GM23338 (cell line): ENCODE measurements around the gene CLDN9. TPM values are rescaled to one million over a fixed set of nuclear protein-coding genes. Genes with fewer than 3 reads are reported as not detected.

Source experiments
- ATAC-seq: fragments of 200-7000 bp; cut with Tn5 transposase; 3 replicates; pipeline ENCODE4 v1.9.1; 2020
- DNase-seq: peaks from one replicate; pipeline ENCODE4 v3.0.0-alpha.2; 2015; ENCODE audit warnings: low spot score
- H2AFZ ChIP-seq: fragments of 200-600 bp; sonication (generic); 2 replicates; pipeline ENCODE4 v1.8.0; 2016; ENCODE audit warnings: antibody characterized with exemption, mild to moderate bottlenecking, moderate library complexity
- H3F3A ChIP-seq: fragments of 200-600 bp; sonication (generic); replicated peaks from 2 replicates; pipeline ENCODE4 v1.8.0; 2017; ENCODE audit warnings: antibody characterized with exemption, mixed run types, low read depth
- H3K27ac ChIP-seq: fragments of 200-600 bp; sonication (generic); 2 replicates; pipeline ENCODE4 v1.6.1; 2016; ENCODE audit warnings: low read depth
- H3K27me3 ChIP-seq: fragments of 200-600 bp; sonication (generic); 2 replicates; pipeline ENCODE4 v1.8.0; 2016; ENCODE audit warnings: mild to moderate bottlenecking, mixed run types, moderate library complexity; ENCODE audit not compliant: insufficient read depth
- H3K36me3 ChIP-seq: fragments of 200-600 bp; sonication (generic); 2 replicates; pipeline ENCODE4 v1.8.0; 2016; ENCODE audit warnings: mild to moderate bottlenecking; ENCODE audit not compliant: insufficient read depth
- H3K4me1 ChIP-seq: fragments of 200-600 bp; sonication (generic); 2 replicates; pipeline ENCODE4 v1.8.0; 2016; ENCODE audit warnings: mild to moderate bottlenecking, moderate library complexity; ENCODE audit not compliant: insufficient read depth
- H3K4me2 ChIP-seq: fragments of 200-600 bp; sonication (generic); 2 replicates; pipeline ENCODE4 v1.7.1; 2017; ENCODE audit warnings: mixed run types
- H3K4me3 ChIP-seq: fragments of 200-600 bp; sonication (generic); 2 replicates; pipeline ENCODE4 v1.6.1; 2016; ENCODE audit warnings: mixed run types
- H3K79me2 ChIP-seq: fragments of 200-600 bp; sonication (generic); replicated peaks from 2 replicates; pipeline ENCODE4 v1.8.0; 2017; ENCODE audit warnings: mild to moderate bottlenecking; ENCODE audit not compliant: insufficient read depth
- H3K9me2 ChIP-seq: fragments of 200-600 bp; sonication (generic); 2 replicates; pipeline ENCODE4 v1.8.0; 2017; ENCODE audit not compliant: insufficient read depth
- H4K20me1 ChIP-seq: fragments of 200-600 bp; sonication (generic); replicated peaks from 2 replicates; pipeline ENCODE4 v1.8.0; 2017; ENCODE audit warnings: mild to moderate bottlenecking; ENCODE audit not compliant: insufficient read depth
- H3K27ac Mint-ChIP-seq: 2 replicates; pipeline ENCODE4 v1.8.0; 2020; ENCODE audit warnings: inconsistent platforms, mild to moderate bottlenecking, moderate library complexity, mixed read lengths
- H3K27me3 Mint-ChIP-seq: 3 replicates; pipeline ENCODE4 v1.8.0; 2022; ENCODE audit warnings: low read depth, mild to moderate bottlenecking, moderate library complexity, mixed read lengths, inconsistent platforms; ENCODE audit not compliant: insufficient read depth, poor library complexity
- H3K36me3 Mint-ChIP-seq: 3 replicates; pipeline ENCODE4 v1.8.0; 2021; ENCODE audit warnings: low read depth, mild to moderate bottlenecking, inconsistent platforms, moderate library complexity, mixed read lengths
- H3K4me1 Mint-ChIP-seq: 3 replicates; pipeline ENCODE4 v1.8.0; 2020; ENCODE audit warnings: mild to moderate bottlenecking, inconsistent platforms, mixed read lengths
- H3K4me3 Mint-ChIP-seq: 3 replicates; pipeline ENCODE4 v1.8.0; 2021; ENCODE audit warnings: moderate library complexity, mild to moderate bottlenecking, inconsistent platforms, mixed read lengths
- H3K9me3 Mint-ChIP-seq: 3 replicates; pipeline ENCODE4 v1.8.0; 2020; ENCODE audit warnings: moderate library complexity, mild to moderate bottlenecking, inconsistent platforms, mixed read lengths
- CREB1 ChIP-seq: fragments of 250-450 bp; sonication (Bioruptor Pico); IDR thresholded peaks from 2 replicates; pipeline ENCODE4 v1.5.0; 2020; ENCODE audit warnings: low read depth, mild to moderate bottlenecking, moderate library complexity
- CTCF ChIP-seq, 2 experiments: fragments of 200-600 bp in 1 of 2; sonication (generic) in 1 of 2; conservative IDR thresholded peaks; 2 replicates each; pipeline versions ENCODE4 v1.5.1 to v1.6.1; 2016 to 2017; ENCODE audit warnings: antibody characterized with exemption in 2 of 2, low read depth in 2 of 2, mild to moderate bottlenecking in 2 of 2, moderate library complexity in 1 of 2
- EZH2 ChIP-seq: fragments of 200-600 bp; sonication (generic); IDR thresholded peaks from one replicate; pipeline ENCODE4 v1.8.0; 2017; ENCODE audit warnings: antibody characterized with exemption, mild to moderate bottlenecking, low read depth; ENCODE audit not compliant: unreplicated experiment
- EZH2phosphoT487 ChIP-seq: fragments of 200-600 bp; sonication (generic); IDR thresholded peaks from one replicate; pipeline ENCODE4 v1.8.1; 2018; ENCODE audit warnings: antibody characterized with exemption; ENCODE audit not compliant: unreplicated experiment
- JUNB ChIP-seq: IDR thresholded peaks from one replicate; pipeline ENCODE4 v1.6.1; 2016; ENCODE audit warnings: antibody characterized with exemption; ENCODE audit not compliant: unreplicated experiment
- NANOG ChIP-seq: IDR thresholded peaks from 2 replicates; pipeline ENCODE4 v1.6.1; 2016; ENCODE audit warnings: antibody characterized with exemption, borderline replicate concordance
- POLR2AphosphoS5 ChIP-seq: IDR thresholded peaks from 2 replicates; pipeline ENCODE4 v1.6.1; 2016; ENCODE audit warnings: antibody characterized with exemption, low read depth
- REST ChIP-seq: IDR thresholded peaks from one replicate; pipeline ENCODE4 v1.6.1; 2018; ENCODE audit warnings: antibody characterized with exemption; ENCODE audit not compliant: unreplicated experiment
- STAT1 ChIP-seq: IDR thresholded peaks from one replicate; pipeline ENCODE4 v1.6.1; 2016; ENCODE audit warnings: antibody characterized with exemption; ENCODE audit not compliant: unreplicated experiment
- ZNF331 ChIP-seq: fragments of 250-450 bp; sonication (Bioruptor Pico); IDR thresholded peaks from 2 replicates; pipeline ENCODE4 v1.5.0; 2020; ENCODE audit warnings: low read depth, mild to moderate bottlenecking, moderate library complexity
- polyA plus RNA-seq: library from polyadenylated mRNA; unstranded; fragments of >200 nt; fragmentation: Nextera tagmentation; extraction: Ambion mirVana; gene quantifications from 2 replicates; pipeline ENCODE4 v1.2.1, GENCODE V29; 2016
- total RNA-seq: library from RNA; depleted of rRNA; stranded (reverse); fragments of >200 nt; shearing (Covaris generic); gene quantifications from 2 replicates; pipeline ENCODE4 v1.2.3, GENCODE V29; 2014

Gene CLDN9
- total and polyA plus RNA-seq, 2 experiments from 2014 or later = 1.8 to 3.0 TPM

- no peak for TF ChIP-seq CTCF (conservative IDR thresholded peaks at IDR 0.05; ENCODE audit: low read depth in 2 of 2)
- TF ChIP-seq EZH2phosphoT487 = no peak
- TF ChIP-seq ZNF331 (CRISPR knock-in tag) = no peak
Measured at GRCh38 chr16:2991566-2992261, 21.0 kb upstream of the CLDN9 start (continued).

- no peak overlapping the region for H2AFZ ChIP-seq
- H3K4me1 ChIP-seq = peaks cover 31% of the 10 kb centered on the region
- H3K4me3 ChIP-seq = no peak overlapping the region
- no peaks in the 10 kb centered on the region for H3K79me2 ChIP-seq
- no peak overlapping the region for H3K4me2 ChIP-seq
- H3K27me3 ChIP-seq = no peaks in the 10 kb centered on the region
- no peak overlapping the region for H3K27ac ChIP-seq
- ATAC-seq (no peak), DNase-seq (no peak)
- H3K9me2 ChIP-seq = no peaks in the 10 kb centered on the region
- Mint-ChIP-seq H3K4me3 (no peak overlapping the region), H3K9me3 (no peaks in the 10 kb centered on the region), H3K4me1 (peaks cover 31% of the 10 kb centered on the region), H3K27ac (no peak overlapping the region), H3K27me3 (peaks cover 7% of the 10 kb centered on the region), H3K36me3 (no peaks in the 10 kb centered on the region)
- no peaks in the 10 kb centered on the region for H3K36me3 ChIP-seq
- no peaks in the 10 kb centered on the region for H4K20me1 ChIP-seq
- TF ChIP-seq CREB1 (CRISPR knock-in tag) (no peak), CTCF (conservative IDR thresholded peaks at IDR 0.05; ENCODE audit: low read depth in 2 of 2) (no peak), STAT1 (no peak), EZH2 (no peak), POLR2AphosphoS5 (no peak)
- no peaks in the 10 kb centered on the region for H3F3A ChIP-seq
Measured at GRCh38 chr16:2992383-2993081, 20.2 kb upstream of the CLDN9 start.

- H3K9me2 ChIP-seq = no peaks in the 10 kb centered on the region
- H3K4me1 Mint-ChIP-seq = peaks cover 13% of the 10 kb centered on the region; the same call in 2 of the 3 replicates
- no peak overlapping the region for H2AFZ ChIP-seq
- peaks cover 13% of the 10 kb centered on the region; the same call in 1 of the 2 replicates for H3K4me1 ChIP-seq
- H3K79me2 ChIP-seq = no peaks in the 10 kb centered on the region
- no peak overlapping the region for H3K4me3 ChIP-seq
- H3K27ac Mint-ChIP-seq = no peak overlapping the region
- ATAC-seq (no peak), DNase-seq (no peak)
- H3K27me3 ChIP-seq = no peaks in the 10 kb centered on the region
- no peak overlapping the region for H3K27ac ChIP-seq
- H3K36me3 Mint-ChIP-seq = no peaks in the 10 kb centered on the region
- H3K27me3 Mint-ChIP-seq = peaks cover 7% of the 10 kb centered on the region
- no peaks in the 10 kb centered on the region for H4K20me1 ChIP-seq
- H3K4me2 ChIP-seq = no peak overlapping the region
- no peaks in the 10 kb centered on the region for H3K36me3 ChIP-seq
- no peak overlapping the region for H3K4me3 Mint-ChIP-seq
- H3F3A ChIP-seq = no peaks in the 10 kb centered on the region
- H3K9me3 Mint-ChIP-seq = no peaks in the 10 kb centered on the region
- no peak for TF ChIP-seq CREB1 (CRISPR knock-in tag)
- no peak for TF ChIP-seq ZNF331 (CRISPR knock-in tag)
- TF ChIP-seq JUNB = no peak
- TF ChIP-seq STAT1 = no peak
- TF ChIP-seq NANOG = no peak
- no peak for TF ChIP-seq EZH2phosphoT487
- TF ChIP-seq POLR2AphosphoS5 = no peak
- no peak for TF ChIP-seq EZH2
- no peak for TF ChIP-seq REST
Measured at GRCh38 chr16:2996298-2996697, 16.4 kb upstream of the CLDN9 start.
